ENCODE results near the gene TPT1.

The TPT1 gene

DNA sequence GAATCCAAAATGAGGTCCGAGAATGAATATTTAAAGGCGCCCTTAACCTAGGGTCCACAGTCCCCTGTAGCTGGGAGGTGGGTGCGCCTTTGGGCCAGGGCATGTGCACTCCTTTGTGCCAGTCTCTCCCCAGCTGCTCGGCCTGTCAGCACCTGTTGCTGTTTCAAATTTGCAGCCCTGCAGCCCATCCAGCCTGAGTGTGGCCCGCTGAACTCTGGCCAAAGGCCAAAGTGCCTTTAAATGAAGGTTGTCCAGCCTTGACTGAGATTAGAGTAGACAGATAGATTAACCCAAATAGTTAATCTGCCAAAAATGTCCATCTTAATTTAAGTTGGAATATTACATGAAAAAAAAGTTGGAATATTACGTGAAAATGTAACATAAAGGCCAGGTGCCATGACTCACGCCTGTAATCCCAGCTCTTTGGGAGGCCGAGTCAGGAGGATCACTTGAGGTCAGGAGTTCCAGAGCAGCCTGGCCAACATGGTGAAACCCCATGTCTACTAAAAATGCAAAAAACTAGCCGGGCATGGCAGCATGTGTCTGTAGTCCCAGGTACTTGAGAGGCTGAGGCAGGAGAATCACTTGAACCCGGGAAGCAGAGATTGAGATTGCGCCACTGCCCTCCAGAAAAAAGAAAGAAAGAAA is 25.3 kb downstream of the TPT1 start:
- ChIA-PET POLR2A (no interaction called here), CTCF (interaction anchor here (0.8 kb wide), 1 partner anchor 34 kb away, joined by 5 read pairs; no protein-coding TSS in a partner anchor)
- no peak overlapping the region for H3K27ac ChIP-seq (ENCODE audit: extremely low read depth, low read depth, low read length)
- H3K9me3 ChIP-seq (ENCODE audit: control insufficient read depth, insufficient read depth, low read depth, low read length) = no peaks in the 10 kb centered on the region
- no peaks in the 10 kb centered on the region for H3K36me3 ChIP-seq (ENCODE audit: control insufficient read depth in 2 of 2, insufficient read depth in 1 of 2, low read length in 2 of 2)
- H3K4me1 ChIP-seq (ENCODE audit: control insufficient read depth, insufficient read depth, low read length) = no peaks in the 10 kb centered on the region
- H3K4me3 ChIP-seq (ENCODE audit: low read depth, low read length) = no peak overlapping the region
- no peak for TF ChIP-seq ZNF560 (tag by site-specific recombination; IDR thresholded peaks at IDR 0.05; ENCODE audit: borderline replicate concordance)
- TF ChIP-seq, protein P1, sequence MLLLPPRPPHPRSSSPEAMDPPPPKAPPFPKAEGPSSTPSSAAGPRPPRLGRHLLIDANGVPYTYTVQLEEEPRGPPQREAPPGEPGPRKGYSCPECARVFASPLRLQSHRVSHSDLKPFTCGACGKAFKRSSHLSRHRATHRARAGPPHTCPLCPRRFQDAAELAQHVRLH (tag by site-specific recombination; IDR thresholded peaks at IDR 0.05) = no peak
- TF ChIP-seq SCRT2 (tag by site-specific recombination; IDR thresholded peaks at IDR 0.05) = 0 out of 2 replicates have a peak, but pooled peaks have one; percentile 62
- TF ChIP-seq ZNF621 (tag by site-specific recombination; IDR thresholded peaks at IDR 0.05) = no peak
- TF ChIP-seq, protein P2, sequence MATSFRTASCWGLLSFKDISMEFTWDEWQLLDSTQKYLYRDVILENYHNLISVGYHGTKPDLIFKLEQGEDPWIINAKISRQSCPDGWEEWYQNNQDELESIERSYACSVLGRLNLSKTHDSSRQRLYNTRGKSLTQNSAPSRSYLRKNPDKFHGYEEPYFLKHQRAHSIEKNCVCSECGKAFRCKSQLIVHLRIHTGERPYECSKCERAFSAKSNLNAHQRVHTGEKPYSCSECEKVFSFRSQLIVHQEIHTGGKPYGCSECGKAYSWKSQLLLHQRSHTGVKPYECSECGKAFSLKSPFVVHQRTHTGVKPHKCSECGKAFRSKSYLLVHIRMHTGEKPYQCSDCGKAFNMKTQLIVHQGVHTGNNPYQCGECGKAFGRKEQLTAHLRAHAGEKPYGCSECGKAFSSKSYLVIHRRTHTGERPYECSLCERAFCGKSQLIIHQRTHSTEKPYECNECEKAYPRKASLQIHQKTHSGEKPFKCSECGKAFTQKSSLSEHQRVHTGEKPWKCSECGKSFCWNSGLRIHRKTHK (tag by site-specific recombination; IDR thresholded peaks at IDR 0.05) = no peak

DNA sequence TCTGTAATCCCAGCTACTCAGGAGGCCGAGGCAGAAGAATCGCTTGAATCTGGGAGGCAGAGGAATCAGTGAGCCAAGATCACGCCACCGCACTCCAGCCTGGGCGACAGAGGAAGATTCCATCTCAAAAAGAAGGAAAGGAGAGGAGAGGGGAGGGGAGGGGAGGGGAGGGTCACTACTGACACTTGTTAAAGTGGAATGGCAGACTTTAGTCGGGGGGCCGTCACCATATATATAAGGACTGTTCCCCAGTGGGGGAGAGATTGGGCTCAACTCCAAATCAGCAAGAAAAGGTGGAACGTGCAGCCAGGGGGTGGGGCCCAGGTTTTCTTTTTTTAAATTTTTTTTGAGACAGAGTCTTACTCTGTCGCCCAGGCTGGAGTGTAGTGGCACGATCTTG is 26.2 kb downstream of the TPT1 start:
- TF ChIP-seq, protein P3, sequence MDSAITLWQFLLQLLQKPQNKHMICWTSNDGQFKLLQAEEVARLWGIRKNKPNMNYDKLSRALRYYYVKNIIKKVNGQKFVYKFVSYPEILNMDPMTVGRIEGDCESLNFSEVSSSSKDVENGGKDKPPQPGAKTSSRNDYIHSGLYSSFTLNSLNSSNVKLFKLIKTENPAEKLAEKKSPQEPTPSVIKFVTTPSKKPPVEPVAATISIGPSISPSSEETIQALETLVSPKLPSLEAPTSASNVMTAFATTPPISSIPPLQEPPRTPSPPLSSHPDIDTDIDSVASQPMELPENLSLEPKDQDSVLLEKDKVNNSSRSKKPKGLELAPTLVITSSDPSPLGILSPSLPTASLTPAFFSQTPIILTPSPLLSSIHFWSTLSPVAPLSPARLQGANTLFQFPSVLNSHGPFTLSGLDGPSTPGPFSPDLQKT (IDR thresholded peaks at IDR 0.05; ENCODE audit: borderline replicate concordance, low read depth, low read length) = no peak
- TF ChIP-seq, protein P4, sequence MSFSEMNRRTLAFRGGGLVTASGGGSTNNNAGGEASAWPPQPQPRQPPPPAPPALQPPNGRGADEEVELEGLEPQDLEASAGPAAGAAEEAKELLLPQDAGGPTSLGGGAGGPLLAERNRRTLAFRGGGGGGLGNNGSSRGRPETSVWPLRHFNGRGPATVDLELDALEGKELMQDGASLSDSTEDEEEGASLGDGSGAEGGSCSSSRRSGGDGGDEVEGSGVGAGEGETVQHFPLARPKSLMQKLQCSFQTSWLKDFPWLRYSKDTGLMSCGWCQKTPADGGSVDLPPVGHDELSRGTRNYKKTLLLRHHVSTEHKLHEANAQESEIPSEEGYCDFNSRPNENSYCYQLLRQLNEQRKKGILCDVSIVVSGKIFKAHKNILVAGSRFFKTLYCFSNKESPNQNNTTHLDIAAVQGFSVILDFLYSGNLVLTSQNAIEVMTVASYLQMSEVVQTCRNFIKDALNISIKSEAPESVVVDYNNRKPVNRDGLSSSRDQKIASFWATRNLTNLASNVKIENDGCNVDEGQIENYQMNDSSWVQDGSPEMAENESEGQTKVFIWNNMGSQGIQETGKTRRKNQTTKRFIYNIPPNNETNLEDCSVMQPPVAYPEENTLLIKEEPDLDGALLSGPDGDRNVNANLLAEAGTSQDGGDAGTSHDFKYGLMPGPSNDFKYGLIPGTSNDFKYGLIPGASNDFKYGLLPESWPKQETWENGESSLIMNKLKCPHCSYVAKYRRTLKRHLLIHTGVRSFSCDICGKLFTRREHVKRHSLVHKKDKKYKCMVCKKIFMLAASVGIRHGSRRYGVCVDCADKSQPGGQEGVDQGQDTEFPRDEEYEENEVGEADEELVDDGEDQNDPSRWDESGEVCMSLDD (tag by site-specific recombination; IDR thresholded peaks at IDR 0.05) = no peak
- TF ChIP-seq SP2 (tag by site-specific recombination; IDR thresholded peaks at IDR 0.05) (no peak), ZNF121 (tag by site-specific recombination; IDR thresholded peaks at IDR 0.05) (no peak), ZNF837 (tag by site-specific recombination; IDR thresholded peaks at IDR 0.05) (no peak), ZNF530 (tag by site-specific recombination; IDR thresholded peaks at IDR 0.05; ENCODE audit: low read depth) (no peak), HOXA7 (CRISPR knock-in tag; IDR thresholded peaks at IDR 0.05; ENCODE audit: borderline replicate concordance) (no peak), ZNF292 (tag by site-specific recombination; IDR thresholded peaks at IDR 0.05; ENCODE audit: borderline replicate concordance, low read depth) (no peak), ZNF544 (tag by site-specific recombination; IDR thresholded peaks at IDR 0.05) (no peak), ZNF416 (tag by site-specific recombination; IDR thresholded peaks at IDR 0.05) (no peak)
- TF ChIP-seq, protein P5, sequence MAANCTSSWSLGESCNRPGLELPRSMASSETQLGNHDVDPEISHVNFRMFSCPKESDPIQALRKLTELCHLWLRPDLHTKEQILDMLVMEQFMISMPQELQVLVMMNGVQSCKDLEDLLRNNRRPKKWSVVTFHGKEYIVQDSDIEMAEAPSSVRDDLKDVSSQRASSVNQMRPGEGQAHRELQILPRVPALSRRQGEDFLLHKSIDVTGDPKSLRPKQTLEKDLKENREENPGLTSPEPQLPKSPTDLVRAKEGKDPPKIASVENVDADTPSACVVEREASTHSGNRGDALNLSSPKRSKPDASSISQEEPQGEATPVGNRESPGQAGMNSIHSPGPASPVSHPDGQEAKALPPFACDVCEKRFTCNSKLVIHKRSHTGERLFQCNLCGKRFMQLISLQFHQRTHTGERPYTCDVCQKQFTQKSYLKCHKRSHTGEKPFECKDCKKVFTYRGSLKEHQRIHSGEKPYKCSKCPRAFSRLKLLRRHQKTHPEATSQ (tag by site-specific recombination; IDR thresholded peaks at IDR 0.05) = no peak
- POLR2A ChIA-PET = no interaction called here
- CTCF ChIA-PET = no interaction called here

More for the DNA sequence above, 26.2 kb downstream of the TPT1 start:
- no peak overlapping the region for H3K4me3 ChIP-seq (ENCODE audit: low read depth, low read length)
- H3K9me3 ChIP-seq (ENCODE audit: control insufficient read depth, insufficient read depth, low read depth, low read length) = no peaks in the 10 kb centered on the region
- no peaks in the 10 kb centered on the region for H3K36me3 ChIP-seq (ENCODE audit: control insufficient read depth in 2 of 2, insufficient read depth in 1 of 2, low read length in 2 of 2)
- H3K27ac ChIP-seq (ENCODE audit: extremely low read depth, low read depth, low read length) = no peak overlapping the region
- no peaks in the 10 kb centered on the region for H3K4me1 ChIP-seq (ENCODE audit: control insufficient read depth, insufficient read depth, low read length)
